Thyroid gland (tissue), 4 donors: ENCODE measurements around the gene FOXN1.

Experiments used
- CTCF ChIP-seq, 6 experiments: fragments of 200-600 bp in 3 of 6; fragments of 450-650 bp in 3 of 6; sonication (generic) in 3 of 6; IDR thresholded peaks; one replicate each; pipeline ENCODE4 v1.5.1; 2016 to 2019; ENCODE audit warnings: antibody characterized with exemption in 6 of 6, mild to moderate bottlenecking in 2 of 6, inconsistent platforms in 1 of 6, moderate library complexity in 1 of 6
- POLR2A ChIP-seq, 2 donors: fragments of 450-650 bp; IDR thresholded peaks; one replicate each; pipeline ENCODE4 v1.6.1; 2017; ENCODE audit warnings: antibody characterized with exemption in 2 of 2, mild to moderate bottlenecking in 2 of 2, moderate library complexity in 1 of 2

DNA sequence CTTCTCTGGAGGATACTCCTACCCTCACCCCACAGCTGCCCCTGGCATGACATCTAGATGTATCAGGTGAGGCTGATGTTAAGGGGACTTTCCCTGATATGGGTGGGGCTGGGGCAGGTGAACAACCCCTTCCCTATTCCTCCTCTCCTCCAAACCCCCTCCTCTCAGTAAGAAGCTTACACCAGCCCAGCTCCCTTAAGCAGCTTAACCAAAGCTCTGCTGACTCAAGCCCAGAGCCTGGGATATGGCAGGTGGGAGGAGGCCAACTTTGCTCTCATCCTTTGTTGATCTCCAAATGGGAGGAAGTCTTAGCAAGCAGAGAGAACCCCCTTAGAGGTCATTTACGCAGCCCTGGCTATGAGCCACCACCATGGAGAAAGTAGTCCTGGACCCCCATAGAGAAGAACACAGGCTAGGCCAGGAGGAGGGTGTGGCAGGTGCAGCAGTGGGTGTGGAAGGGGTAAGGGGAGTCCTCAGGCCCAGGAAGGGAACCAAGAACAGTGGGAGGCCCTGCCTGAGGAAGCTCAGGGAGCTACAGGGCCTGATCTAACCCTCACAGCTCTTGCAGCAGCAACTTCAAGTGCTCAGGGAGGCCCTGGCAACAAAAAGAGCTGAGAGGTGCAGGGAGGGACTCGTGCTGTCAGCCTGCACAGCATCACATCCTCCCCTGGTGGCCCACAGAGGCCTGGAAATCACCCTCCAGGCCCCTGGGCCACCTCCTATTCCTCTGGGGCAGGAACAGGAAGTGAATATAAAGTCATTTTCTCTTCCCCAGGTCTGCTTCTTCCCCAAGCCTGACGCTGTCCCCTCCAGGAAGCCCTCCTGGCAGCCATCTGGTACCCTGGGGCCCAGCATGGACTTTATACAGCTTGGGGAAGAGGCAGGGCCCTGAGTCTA, 43.3 kb downstream of the FOXN1 start:
- TF ChIP-seq CTCF (IDR thresholded peaks at IDR 0.05) (no peak), POLR2A (IDR thresholded peaks at IDR 0.05) (no peak)
